ENCODE data around the gene PCA3.

DNA sequence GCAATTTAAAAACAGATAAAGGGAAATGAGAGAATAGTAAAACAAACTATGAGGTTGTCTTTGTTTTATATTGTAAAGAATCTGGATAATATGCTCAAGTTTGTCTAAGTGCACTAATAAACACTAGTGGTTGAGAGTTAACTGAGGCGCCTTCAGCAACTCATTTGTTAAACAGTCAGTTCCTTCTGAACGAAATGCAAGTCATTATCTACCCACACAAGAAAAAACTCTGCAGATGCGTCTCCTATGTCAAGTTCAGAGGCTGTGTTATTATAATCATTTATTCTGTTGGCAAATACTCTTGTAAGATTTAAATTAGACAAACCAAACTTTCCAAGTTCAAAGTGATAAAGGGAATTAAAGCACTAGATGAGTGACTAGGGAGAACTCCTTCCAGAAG lies 20.3 kb upstream of the PCA3 start:
- TF ChIP-seq, protein P1, sequence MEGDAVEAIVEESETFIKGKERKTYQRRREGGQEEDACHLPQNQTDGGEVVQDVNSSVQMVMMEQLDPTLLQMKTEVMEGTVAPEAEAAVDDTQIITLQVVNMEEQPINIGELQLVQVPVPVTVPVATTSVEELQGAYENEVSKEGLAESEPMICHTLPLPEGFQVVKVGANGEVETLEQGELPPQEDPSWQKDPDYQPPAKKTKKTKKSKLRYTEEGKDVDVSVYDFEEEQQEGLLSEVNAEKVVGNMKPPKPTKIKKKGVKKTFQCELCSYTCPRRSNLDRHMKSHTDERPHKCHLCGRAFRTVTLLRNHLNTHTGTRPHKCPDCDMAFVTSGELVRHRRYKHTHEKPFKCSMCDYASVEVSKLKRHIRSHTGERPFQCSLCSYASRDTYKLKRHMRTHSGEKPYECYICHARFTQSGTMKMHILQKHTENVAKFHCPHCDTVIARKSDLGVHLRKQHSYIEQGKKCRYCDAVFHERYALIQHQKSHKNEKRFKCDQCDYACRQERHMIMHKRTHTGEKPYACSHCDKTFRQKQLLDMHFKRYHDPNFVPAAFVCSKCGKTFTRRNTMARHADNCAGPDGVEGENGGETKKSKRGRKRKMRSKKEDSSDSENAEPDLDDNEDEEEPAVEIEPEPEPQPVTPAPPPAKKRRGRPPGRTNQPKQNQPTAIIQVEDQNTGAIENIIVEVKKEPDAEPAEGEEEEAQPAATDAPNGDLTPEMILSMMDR (IDR thresholded peaks at IDR 0.05): no peak
- no peak for TF ChIP-seq POLR2A (IDR thresholded peaks at IDR 0.05)
- no peak for TF ChIP-seq POLR2AphosphoS5 (IDR thresholded peaks at IDR 0.05)

Measured in sigmoid colon (tissue), 4 donors.